Loucy (cell line): ENCODE measurements around the gene SEMA7A.

Experiments
- EZH2phosphoT487 ChIP-seq: fragments of 200-600 bp; IDR thresholded peaks from 2 replicates; pipeline ENCODE4 v1.6.1; 2018; ENCODE audit warnings: antibody characterized with exemption, mild to moderate bottlenecking, moderate library complexity, borderline replicate concordance
- TF ChIP-seq, protein P1 (sequence below): fragments of 200-600 bp; sonication (generic); conservative IDR thresholded peaks from 2 replicates; pipeline ENCODE4 v1.5.1; 2014; ENCODE audit warnings: mild to moderate bottlenecking, antibody characterized with exemption, low read length

DNA sequence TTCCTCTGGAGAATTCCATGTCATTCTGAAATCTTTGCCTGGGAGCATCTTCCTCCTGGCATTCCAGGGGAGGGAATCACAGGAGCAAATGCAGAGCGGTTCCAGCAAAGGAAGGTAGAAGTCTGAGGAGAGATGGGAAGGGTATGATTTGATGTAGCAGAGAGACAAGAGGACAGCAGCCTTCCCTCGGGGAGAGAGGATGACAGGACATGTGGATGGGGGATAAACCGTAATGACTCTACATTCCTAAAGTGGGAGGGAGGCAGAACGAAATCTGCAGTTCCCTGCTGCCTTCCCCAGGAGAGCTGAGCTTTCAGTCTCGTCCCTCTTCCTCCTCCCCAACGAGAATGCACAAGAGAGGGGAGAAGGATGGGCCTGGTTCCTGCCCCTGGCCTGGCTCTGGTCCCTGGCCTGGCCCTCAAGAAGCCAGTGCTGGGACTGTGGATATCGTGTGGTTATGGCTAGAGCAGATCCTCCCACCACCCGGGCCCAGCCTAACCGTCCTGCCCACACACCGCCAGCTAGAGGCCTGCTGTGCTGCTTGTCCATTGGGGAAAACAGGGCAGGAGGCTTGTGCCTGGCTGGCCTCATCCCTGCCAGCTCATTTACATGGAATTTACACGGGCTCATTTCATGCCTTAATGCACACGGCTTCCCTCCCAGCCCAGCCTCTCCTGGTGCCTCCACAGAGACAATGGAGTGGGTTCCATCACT, 26.6 kb downstream of the SEMA7A start:
- TF ChIP-seq, protein P1, sequence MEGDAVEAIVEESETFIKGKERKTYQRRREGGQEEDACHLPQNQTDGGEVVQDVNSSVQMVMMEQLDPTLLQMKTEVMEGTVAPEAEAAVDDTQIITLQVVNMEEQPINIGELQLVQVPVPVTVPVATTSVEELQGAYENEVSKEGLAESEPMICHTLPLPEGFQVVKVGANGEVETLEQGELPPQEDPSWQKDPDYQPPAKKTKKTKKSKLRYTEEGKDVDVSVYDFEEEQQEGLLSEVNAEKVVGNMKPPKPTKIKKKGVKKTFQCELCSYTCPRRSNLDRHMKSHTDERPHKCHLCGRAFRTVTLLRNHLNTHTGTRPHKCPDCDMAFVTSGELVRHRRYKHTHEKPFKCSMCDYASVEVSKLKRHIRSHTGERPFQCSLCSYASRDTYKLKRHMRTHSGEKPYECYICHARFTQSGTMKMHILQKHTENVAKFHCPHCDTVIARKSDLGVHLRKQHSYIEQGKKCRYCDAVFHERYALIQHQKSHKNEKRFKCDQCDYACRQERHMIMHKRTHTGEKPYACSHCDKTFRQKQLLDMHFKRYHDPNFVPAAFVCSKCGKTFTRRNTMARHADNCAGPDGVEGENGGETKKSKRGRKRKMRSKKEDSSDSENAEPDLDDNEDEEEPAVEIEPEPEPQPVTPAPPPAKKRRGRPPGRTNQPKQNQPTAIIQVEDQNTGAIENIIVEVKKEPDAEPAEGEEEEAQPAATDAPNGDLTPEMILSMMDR: no peak
- no peak for TF ChIP-seq EZH2phosphoT487
